GM19324 (cell line): ENCODE measurements around the gene FTCD.
"Not testable (repeated sequence)": the region's sequence is repeated elsewhere in the genome, so short reads cannot be mapped to it uniquely, and the experiment has no call there.

Source experiments
- ATAC-seq: cut with Tn5 transposase; IDR thresholded peaks from one replicate; pipeline ENCODE4 v1.9.1; 2021; ENCODE audit warnings: mild to moderate bottlenecking, moderate library complexity; ENCODE audit not compliant: unreplicated experiment, low FRiP score

Gene FTCD

DNA sequence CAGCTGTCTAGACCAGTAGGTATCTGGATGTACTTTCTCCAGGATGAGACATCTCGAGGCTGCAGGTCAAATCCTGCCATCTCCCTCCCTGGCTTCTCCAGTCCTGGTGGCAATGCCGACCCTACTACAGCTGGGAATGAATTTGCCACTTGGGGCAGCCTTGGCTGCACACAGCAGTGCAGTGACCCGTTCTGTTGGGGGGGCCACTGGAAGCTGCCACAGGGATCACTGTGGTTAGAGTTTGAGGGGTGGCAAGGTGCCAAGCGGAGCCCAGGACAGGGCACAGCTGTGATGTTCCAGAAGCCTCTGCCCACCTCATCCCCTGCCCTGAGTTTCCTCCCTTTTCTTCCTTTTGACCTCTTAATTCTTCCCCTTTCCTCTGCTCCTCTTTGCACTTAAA lies 40.4 kb downstream of the FTCD start:
- no peak for ATAC-seq

DNA sequence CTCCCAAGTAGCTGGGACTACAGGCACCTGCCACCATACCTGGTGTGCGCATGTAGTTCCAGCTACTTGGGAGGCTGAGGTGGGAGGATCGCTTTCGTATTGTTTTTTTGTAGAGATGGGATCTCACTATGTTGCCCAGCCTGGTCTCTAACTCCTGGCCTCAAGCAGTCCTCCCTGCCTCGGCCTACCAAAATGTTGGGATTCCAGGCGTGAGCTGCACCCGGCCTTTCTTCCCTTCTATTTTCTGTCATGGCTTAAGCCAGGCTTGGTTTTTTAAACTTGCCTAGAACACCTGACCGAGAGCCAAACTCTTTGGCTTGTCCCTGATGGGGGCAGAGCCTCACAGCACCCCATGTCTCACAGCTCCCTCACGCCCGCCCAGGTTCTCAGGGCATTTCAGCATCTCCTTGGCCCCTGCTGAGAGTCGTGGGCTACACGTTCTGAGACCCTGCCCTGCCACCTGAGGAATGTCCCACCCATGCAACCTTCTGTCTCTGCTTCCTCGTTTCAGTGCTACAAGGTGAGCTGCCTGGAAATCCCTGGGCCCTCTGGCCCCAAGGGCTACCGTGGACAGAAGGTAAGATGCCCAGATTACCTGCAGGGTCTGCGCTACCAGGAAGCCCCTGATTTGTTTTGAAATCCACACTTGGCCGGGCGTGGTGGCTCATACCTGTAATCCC lies 41.7 kb downstream of the FTCD start:
- no peak for ATAC-seq

DNA sequence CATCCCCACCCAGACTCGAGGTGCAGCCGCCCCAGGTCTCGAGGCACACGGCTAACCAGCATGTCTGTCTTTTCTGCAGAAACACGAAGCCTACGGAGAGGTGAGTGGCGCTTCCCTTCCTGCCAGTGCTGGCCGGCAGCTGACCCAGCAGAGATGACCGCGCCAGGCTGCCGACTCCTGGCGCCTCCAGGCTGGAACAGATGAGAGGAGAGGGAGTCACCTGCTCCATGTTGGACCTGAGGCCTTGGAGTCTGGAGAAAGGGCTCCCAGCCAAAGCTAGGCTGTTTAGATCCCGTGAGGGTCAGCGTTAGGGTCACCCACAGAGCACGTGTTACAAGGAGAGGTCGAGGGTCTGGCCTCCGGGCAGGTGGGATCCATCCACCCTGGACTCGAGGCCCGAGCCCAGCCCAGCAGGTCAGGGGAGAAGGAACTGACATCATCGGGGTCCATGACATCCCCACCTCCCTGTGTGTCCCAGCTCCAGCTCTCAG lies 42.6 kb downstream of the FTCD start:
- no peak for ATAC-seq

DNA sequence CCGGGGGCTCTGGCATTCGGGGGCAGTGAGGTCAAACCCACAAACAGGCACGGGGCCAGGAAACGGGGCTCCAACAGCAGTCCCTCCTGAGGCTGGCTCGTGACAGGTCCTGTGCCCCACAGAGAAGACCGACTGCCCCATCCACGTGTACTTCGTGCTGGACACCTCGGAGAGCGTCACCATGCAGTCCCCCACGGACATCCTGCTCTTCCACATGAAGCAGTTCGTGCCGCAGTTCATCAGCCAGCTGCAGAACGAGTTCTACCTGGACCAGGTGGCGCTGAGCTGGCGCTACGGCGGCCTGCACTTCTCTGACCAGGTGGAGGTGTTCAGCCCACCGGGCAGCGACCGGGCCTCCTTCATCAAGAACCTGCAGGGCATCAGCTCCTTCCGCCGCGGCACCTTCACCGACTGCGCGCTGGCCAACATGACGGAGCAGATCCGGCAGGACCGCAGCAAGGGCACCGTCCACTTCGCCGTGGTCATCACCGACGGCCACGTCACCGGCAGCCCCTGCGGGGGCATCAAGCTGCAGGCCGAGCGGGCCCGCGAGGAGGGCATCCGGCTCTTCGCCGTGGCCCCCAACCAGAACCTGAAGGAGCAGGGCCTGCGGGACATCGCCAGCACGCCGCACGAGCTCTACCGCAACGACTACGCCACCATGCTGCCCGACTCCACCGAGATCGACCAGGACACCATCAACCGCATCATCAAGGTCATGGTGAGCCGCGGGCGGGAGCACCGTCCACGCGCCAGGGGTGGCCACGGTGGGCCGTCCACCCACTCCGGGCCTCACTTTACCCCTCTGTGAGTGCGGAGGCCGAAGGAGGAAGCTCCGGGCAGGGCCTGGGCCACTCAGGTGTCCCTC lies 43.3 kb downstream of the FTCD start:
- no peak for ATAC-seq

DNA sequence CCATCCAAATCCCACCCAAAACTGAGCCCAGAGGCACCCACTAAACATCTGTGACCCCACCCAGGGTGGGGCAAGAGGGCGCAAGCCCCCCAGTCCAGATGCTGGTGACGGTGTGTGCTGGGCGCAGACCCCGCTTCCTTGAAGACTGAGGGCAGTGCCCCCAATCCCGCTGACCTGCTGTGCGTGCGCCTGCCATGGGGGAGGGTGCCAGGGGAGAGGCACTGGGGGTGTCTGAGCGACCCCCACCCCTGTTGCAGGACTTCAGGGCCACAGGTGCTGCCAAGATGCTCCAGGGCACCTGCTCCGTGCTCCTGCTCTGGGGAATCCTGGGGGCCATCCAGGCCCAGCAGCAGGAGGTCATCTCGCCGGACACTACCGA lies 44.2 kb downstream of the FTCD start:
- ATAC-seq: no peak

DNA sequence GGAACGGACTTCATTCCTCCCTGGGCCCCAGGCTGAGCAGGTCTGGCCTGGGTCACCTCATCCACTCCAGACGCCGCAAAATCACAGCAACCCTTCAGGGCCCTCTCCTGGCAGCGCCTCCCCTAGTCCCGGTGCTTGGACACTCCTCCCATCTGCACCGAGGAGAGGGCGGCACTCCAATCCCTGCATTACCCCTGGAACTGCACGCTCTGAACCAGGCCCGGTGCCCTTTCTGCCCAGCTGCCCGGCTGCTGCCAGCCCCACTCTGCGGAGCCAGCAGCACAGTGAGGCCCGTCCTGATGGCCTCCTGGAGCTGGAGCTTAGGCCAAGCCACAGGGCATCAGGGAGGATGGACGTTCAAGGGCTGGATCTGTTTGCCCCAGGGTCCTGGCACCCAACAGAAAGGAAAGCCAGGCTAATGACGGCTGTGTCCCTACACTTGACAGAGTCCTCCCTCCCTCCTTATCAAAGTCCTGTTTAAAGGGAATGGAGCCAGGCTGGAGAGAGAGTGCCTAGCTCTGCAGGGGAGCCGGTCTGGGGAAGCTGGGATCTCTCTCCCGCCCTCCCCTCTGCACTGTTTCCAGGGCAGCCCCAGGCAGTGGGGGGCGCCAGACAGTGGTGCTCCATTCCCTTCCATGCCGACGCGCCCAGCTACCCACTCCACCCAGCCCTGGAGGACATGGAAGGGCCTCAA lies 44.7 kb downstream of the FTCD start:
- ATAC-seq: no peak

DNA sequence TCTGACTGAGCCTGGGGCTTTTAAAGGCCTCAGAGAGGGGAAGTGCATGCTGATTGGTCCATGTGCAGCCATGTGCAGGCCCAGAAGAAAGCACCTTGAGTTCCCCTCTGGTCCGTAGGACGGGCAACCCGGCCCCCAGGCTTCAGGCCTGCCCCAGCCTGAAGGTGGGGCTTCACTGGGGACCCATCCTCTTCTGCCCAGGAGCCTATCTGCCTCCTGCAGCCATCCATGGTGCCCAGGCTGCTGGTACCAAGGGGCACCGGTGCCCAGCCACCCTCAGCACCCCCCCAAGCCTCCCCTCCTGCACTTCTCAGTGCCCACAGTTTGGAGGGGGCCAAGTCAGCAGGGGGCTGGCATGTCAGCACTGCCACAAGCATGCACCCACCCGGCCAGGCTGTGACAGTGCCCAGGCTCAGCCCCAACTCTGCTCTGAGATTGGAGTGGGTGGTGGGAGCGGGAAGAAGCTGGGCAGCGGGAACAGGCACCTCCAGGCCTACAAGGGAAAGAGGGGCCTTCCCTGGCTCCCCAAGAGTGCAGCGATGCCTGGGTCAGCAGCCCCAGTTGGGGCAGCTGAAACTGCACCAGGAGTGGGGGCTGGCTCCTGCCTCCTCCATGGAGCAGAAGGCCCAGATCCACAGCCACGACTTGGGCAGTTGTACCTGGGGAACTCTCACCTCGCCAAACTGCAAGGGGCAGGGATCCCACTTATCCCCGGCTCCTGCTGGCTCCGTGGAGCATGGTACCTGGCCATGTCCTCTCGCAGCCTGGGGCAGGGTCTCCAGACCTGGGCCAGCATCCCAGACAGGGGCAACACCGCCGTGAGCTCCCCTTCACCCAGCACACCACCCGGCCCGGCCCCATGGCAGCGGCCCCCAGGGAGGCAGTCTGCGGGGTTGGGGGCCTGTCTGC lies 45.8 kb downstream of the FTCD start:
- ATAC-seq: no peak

DNA sequence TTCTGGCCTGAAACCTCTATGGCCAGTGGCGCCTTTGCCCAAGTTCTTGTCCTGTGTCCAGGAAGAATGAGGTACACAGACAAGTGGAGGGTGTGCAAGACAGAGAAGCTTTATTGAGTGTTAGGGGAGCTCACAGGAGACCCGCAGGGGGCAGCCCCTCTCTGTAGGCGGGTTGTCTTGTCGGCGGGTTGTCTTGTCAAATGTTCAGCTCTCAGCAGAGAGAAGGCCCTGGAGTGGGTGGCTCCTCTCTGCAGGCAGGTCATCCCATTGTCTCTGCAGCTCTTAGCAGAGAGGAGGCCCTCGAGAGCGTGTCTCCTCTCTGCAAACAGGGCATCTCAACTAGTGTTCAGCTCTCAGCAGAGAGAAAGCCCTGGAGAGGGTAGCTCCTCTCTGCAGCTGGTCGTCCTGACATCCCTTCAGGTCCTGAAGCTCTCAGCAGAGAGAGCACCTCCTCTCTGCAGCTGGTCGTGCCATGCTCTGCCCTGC lies 46.5 kb downstream of the FTCD start:
- no peak for ATAC-seq

DNA sequence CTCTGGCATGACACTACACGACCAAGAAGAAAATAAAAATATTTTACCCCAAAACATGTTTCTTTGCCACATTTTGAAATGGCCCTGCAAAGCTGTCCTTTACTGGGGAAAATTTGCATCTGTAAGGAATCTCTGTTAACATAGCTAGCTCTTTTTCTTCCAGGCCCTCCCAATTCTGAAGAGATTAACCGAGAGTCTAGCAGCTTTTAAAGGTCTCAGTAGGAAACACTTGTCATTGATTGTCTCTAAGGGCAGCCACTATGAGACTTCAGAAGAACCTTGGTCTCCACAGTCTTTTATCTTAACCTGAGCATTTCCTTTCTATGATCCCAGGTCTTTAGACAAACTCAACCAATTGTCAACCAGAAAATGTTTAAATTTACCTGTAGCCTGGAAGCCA lies 48.0 kb downstream of the FTCD start:
- not testable (repeated sequence) for ATAC-seq

DNA sequence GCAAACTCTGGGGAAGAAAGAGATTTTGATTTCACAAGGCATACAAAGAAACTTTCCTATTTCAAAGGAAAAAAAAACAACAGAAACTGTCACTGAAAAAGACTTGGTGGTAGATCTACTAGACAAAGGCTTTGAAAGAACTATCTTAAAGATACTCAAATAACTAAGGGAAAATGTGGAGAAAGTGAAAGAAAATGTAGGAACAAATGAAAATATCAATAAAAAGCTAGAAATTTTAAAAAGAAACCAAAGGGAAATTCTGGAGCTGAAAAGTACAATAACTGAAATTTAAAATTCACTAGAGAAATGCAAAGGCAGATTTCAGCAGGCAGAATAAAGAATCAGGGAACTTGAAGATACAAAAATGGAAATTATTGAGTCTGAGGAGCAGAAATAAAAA lies 51.3 kb downstream of the FTCD start:
- ATAC-seq: no peak

DNA sequence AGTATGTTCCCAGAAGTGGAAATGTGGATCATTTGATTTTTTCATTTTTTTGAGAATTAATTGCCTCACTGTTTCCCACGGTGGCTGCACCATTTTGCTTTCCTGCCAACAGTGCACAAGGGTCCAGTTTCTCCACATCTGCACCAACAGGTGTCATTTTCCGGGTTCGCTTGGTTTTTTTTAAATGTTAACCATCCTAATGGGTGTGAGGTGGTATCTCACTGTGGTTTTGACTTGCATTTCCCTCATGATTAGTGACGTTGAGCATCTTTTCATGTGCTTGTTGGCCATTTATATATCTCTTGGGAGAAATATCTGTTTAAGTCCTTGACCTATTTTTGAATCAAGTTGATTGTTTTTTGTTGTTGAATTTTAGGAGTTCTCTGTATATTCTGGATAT lies 54.5 kb downstream of the FTCD start:
- no peak for ATAC-seq

DNA sequence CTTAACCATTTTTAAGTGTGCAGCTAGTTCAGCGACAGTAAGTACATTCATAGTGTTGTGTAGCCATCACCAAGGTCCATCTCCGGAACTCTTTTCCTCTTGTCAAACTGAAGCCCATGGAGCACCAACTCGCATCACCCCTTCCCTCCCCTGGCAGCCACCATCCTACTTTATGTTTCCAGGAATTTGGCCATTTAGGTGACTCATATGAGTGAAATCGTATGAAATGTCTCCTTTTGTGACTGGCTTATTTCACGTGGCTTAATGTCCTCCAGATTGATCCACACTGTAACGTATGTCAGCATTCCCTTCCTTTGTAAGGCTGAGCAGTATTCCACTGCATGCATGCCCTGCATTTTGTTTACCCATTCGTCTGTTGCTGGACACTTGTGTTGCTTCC lies 55.0 kb downstream of the FTCD start:
- no peak for ATAC-seq

DNA sequence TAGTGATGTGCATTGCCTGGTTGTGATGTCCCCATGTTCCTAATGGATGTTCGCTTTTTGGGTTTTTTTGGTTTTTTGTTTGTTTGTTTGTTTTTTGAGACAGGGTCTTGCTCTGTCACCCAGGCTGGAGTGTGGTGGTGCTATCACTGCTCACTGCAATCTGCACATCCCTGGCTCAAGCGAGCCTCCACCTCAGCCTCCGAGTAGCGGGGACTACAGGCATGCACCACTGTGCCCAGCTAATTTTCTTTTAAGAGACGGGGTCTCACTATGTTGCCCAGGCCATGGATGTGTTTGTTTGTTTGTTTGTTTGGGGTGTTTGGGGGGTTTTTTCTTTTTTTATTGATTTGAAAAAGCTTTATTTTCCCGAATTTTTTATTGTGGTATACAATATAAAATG lies 55.4 kb downstream of the FTCD start:
- no peak for ATAC-seq

DNA sequence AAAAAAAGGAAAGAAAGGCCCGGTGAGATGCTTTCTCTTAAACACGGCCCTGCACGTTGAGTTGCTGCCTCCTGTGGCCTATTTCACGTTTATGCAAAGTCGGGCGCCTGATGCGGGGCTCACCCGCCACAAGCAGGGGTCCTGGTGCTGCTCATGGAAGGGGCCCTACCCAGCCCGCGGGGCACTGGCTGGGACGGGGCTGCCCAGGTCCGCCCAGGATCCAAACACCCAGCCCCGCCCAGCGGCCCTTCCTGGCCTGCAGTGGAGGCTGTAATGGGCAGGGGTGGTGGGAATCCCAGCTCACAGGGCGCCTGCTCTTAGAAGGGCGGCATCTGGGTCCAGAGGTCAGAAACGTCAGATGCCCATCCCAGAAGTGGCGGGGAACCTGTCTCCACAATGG lies 55.9 kb downstream of the FTCD start:
- no peak for ATAC-seq

DNA sequence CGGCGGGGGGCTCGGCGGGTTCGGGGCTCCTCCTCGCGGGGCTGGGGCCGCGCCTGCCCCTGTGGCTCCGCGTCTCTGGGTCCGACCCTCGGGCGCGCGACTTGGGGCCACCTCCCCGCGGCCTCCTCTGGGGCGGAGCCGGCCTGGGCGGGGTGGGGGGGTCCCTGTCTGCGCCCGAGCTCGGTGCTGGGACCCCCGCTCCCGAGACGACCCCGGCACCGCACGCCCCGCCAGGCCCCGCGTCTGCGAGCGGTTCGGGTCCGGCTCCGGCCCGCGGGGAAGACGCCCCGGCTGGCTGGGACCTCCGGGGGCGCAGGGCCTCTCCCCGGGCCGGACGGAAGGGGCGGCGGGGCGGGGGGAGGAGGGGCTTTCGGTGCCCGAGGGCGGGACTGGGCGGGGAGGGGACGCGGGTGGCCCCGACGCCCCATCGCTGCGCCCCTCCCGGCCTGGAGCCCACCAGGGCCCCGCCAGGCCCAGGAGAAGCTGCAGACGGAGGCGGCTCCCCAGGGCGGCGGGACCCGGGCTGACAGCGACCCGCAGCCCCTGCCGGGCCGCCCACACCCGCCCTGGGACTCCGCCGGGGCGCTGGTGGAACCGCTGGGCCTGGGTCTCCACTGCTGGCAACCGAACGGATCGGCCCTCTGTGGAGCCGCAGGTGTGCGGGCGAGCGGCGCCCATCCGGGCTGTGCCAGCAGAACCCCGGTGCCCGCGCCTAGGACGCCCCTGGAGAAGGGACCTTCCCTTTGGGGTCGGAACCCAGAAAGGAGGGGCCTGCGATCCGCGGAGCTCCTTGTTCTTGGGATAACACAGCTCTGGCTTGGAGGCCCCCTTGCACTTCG lies 56.9 kb downstream of the FTCD start:
- no peak for ATAC-seq

DNA sequence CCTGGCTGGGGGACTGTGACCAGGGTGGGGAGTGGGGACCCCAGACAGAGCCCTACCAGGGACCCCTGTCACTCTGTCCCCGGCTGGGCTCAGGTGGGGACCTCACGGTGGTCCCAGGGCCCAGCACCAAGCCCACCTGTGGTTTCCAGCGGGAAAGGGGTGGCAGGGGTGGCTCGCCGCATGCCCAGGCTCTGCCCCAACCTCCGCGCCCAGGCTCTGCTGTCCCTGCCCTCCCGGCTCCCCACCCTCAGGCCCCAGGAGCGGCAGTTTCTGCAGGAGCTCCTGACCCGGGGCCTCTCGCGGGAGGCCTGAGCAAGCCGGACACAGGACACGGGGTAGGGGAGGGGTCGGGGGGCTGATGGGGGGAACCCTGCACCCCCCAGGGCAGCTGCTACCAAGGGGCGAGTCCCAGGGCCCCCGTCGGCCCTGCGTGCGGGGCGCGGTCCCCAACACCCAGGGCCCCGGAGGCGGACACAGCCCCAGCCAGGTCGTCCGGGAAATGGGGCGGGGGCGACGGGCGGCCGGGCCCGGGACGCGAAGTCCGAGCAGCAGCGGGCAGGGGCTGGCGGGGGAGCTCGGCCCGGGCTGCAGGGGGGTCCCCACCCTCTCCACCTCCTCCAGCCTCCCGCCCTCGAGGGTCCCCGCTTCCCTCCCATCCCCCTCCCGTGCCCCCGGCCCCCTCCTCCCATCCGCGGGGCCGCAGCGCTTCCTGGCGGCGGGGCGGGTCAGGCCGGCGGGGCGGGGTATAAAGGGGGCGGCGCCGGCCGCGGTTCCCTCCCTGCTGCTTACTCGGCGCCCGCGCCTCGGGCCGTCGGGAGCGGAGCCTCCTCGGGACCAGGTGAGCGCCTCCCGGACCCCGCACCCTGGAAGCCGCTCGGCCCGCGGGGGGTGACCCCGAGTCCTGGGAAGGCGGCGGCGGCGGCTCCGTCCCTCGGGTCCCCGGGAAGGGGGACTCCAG lies 57.8 kb downstream of the FTCD start, which contains the start of gene COL6A2:
Gene COL6A2, plus strand, starts transcription at position 777 of the 958 bp plus-strand sequence.
- ATAC-seq: no peak

DNA sequence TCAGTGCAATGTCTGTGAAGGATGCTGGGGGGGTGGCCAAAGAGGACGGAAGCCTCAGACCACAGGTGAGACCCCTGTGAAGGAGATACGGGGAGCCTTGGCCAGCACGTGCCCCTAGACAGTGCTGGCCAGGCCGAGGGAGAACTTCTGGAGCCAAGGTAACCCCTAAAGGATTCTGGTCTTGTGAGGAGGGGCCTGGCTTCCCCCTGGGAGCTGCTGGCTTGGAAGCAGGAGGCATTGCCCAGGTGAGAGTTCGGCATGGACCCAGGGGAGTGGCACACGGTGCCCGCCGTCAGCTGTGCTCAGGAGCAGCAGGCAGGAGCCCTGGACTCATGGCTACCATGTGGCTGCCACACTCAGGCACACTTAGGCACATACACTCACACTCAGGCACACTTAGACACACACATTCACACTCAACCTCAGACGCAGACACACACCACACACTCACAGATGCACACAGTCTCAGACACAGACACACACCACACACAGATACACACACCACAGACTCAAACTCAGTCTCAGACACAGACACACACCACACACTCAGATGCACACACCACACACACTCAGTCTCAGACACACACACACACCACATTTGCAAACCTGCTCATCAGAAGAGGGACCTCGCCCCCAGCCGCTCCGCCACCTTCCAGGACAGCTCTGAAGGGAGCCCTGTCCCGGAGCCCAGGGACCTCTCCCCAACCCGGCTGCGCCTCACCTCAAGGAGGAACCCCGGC lies 58.6 kb downstream of the FTCD start:
- no peak for ATAC-seq
